COLO668 (cell line): ENCODE results near the gene SBK3.
"Not testable (repeated sequence)": the region's sequence is repeated elsewhere in the genome, so short reads cannot be mapped to it uniquely, and the experiment has no call there.

Experiments
- DNase-seq: peaks from one replicate; lab custom pipeline; 2025; ENCODE audit not compliant: unreplicated experiment; lab: John Stamatoyannopoulos, UW

SBK3 gene

DNA sequence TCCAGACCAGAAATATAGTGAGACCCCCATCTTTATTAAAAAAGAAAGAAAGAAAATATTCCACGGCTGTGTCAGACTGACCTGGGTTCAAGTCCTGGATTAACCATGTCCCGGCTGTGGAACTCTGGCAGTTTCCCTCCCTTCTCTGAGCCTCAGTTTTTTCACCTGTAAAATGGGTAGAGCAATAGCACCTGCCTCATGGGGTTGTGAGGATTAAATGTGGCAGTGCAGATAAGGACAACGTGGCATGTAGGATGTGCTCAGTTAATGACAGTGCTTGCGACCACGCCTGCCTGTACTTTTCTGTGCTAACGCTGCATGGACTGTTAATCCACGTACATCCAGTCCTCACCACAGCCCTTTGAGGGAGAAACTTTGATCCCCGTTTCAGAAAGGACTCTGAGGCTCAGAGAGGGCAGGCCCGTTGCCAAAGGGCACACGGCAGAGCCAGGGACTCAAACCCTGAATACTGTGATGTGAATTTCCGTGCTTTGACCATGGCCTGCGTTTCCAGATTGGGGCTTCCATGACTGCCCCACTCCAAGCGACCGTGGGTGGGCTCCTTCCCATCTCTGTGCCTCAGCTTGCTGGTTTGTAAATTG, 24.6 kb downstream of the SBK3 start:
- DNase-seq, result no peak

DNA sequence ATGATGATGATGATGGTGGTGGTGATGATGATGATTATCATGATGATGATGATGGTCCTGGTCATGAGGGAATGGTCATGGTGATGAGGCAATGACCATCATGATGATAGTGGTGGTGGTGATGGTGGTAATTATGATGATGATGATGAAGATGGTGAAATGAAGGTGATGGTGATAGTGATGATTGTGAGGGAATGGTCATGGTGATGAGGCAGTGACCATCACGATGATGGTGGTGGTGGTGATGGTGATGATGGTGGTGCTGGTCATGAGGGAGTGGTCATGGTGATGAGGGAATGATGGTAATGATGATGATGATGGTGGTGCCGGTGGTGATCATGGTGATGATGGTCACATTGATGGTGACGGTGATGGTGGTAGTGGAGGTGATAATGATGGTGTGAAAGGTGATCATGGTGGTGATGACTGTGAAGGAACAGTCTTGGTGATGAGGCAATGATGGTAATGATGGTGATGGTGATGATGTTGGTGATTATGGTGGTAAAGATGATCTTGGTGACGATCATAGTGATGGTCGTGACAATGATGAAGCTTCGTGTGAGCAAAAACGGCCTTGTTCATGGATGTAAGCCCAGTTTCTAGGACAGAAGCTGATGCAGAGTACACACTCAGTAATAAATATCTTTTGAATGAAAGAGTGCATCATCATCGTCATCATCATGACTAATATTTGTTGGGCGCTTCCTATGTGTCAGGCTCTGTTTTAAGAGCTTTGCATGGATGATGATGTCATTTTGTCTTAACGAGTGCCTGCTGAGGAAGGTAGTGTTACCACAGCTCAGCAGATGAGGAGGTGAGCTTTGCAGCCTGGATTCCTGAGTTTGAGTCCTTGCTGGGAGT, 25.7 kb downstream of the SBK3 start:
- DNase-seq, result no peak

DNA sequence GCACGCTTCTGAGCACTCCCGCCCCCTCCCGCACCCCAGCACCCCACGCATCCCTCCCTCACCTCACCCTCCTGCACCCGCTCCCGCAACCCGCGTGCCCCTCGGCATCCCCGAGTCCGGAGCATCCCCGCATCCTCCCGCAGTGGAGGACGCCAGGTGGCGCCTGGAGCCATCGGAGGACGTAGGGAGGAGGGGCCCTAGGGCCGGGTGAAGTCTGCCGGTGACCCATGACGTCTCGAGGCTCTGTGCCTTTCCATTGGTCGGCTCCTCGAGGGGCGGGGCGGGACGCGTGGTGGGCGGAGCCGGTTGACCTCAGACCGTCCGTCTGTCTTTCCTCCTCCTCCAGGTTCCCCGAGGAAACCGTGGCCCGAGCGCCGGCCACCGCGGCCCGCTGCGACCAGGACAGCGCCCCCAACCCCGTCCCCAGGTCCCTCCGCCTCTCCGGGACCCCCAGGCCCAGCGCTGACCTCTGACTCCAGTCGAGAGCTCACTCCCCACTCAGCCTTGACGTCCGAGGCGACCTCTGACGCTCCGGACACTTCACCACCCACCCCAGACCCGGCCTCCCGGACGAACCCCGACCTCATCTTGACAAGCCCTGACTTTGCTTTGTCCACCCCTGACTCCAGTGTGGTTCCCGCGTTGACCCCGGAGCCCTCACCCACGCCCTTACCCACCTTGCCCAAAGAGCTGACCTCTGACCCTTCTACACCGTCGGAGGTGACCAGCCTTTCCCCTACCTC, 28.3 kb downstream of the SBK3 start:
- peak; percentile 89 for DNase-seq

DNA sequence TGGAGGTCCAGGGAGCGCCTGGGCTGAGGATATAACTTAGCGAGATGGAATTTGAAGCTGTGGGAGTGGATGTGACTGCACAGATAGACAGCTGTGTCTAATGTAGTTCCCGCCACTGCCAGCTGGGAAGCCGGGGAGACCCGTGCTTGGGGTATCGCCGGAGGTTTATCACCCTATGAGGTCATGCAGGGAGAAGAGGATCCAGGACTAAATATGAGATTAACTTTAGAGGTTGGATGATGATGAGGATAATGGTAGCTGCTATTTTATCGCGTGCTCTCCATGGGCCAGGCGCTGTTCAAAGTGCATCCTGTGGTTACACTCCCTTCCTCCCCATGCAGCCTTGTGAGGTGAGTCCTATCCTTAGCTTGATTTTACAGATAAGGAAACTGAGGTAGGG, 37.2 kb downstream of the SBK3 start:
- no peak for DNase-seq

DNA sequence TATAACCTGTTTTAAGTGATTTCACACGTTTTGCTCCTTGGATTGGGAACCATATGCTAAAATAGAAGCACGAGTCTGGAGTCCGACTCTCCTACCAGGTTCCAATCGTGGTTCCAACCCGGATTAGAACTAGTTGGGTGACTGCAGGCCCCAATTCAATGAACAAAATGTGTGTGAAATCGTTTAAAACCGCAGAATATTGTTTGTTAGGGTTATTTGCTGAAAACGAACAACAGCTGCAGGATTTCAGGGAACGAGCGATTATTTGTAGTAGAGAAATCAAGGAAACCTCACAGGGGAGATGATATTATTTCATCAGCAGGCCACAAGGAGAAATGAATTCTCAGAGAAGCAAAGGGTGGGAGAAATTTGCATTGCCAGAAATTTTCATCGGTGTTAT, 40.4 kb downstream of the SBK3 start:
- no peak for DNase-seq

DNA sequence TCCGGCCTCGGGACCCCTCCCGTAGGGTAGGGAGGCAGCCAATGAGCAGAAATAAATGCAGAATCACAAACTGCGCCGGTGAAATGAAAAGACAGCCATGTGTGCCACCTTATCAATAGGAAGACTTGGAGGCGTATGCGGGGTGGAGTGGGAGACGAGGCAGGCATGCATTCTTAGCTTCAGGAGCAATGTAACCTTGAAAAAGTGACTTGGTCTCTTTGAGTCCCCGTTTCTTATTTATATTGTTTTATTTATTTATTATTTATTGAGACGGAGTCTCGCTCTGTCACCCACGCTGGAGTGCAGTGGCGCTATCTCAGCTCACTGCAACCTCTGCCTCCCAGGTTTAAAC, 41.1 kb downstream of the SBK3 start:
- no peak for DNase-seq

DNA sequence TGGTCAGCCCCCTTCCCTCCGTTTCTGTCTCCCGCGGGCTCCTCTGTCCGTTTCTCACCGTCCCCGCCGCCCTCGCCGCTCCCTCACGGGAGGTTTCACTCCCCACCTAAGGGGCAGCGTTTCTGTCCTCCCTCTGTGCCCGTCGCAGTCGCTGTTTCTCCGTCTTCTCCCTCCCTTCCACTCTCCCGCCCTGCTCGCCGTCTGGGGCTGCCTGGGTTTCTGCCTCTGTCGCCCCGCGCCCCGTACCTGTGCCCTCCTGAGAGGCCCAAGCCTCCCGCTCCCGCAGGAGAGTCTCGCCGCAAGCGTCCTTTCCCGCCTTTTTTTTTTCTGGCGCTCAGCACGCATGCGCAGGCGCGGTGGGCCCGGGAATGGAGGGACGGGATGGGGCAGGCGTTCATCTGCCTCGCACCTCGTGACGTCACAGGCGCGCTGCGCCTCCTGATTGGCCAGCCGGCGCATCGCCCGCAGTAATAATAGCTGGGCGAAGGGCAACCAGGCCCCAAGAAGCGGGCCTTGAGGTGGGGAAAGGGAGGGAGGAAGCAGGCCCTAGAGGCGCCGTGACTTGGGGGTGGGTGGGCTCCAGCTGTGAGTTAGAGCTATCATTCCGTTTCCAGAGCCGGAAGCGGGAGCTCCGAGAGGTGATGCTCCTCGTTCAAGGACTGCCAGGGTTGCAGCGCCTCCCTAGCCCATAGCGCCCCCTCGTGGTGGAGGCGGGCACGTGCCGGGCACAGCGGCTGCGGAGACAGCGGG, 41.7 kb downstream of the SBK3 start:
- DNase-seq, result peak; percentile 74

DNA sequence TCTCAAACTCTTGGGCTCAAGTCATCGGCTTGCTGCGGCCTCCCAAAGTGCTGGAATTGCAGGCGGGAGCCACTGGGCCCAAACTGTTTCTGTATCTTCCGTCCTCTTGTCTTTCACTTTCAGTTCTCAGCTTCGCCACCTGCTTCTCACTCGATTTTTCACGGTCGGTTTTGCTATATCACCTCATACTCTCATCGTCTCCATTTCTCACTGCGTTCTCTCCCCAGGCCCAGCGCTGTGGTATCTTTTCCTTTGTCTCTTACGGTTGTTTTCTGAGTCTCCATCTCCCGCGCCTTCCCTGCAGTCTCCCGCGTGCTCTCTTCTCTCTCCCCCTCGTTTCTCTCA, 42.2 kb downstream of the SBK3 start:
- no peak for DNase-seq

DNA sequence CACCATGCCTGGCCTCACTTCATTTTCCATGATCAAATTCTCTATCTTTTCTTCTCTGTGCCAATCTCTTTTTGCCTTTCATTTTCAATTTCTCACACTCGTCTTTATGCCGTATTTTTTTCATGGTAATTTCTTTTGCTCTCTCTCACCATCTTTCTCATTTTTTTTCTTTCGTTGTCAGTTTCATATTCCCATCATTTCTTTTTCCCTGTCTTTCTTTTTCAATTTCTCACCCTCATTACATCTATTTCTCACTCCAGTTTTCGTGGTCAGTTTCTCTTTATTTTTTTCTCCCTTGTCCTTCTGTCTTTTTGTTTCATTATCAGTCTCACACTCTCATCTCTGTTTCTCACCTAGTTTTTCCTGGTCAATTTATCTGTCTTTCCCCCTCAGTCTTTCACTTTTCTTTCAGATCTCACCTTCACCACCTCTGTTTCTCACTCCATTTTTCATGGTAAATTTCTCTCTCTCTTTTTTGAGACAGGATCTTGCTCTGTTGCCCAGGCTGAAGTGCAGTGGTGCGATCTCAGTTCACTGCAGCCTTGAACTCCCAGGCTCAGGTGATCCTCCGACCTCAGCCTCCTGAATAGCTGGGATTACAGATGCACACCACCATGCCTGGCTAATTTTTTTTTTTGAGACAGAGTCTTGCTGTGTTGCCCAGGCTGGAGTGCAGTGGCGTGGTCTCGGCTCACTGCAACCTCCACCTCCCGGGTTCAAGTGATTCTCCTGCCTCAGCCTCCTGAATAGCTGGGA, 43.0 kb downstream of the SBK3 start:
- DNase-seq, result no peak

DNA sequence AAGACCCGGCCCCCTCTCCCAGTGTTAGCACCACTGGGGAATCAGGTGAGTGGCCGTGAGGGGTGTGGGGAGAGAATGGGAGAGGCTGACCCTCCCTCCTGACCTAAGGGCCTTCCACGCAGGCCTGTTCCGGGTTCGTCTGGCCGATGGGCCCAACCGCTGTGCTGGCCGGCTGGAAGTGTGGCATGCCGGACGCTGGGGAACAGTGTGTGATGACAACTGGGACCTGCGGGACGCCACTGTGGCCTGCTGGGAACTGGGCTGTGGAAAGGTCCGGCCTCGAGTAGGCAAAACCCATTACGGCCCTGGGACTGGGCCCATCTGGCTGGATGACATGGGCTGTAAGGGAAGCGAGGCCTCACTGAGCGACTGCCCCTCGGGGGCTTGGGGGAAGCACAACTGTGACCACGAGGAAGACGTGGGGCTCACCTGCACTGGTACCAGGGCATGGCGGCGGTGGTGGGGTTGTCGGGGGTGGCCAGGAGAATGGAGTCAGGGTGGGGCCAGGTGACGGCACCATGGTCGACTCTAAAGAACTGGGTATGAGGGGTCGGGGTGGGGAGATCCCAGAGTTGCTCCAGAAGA, 44.9 kb downstream of the SBK3 start:
- DNase-seq, result no peak

DNA sequence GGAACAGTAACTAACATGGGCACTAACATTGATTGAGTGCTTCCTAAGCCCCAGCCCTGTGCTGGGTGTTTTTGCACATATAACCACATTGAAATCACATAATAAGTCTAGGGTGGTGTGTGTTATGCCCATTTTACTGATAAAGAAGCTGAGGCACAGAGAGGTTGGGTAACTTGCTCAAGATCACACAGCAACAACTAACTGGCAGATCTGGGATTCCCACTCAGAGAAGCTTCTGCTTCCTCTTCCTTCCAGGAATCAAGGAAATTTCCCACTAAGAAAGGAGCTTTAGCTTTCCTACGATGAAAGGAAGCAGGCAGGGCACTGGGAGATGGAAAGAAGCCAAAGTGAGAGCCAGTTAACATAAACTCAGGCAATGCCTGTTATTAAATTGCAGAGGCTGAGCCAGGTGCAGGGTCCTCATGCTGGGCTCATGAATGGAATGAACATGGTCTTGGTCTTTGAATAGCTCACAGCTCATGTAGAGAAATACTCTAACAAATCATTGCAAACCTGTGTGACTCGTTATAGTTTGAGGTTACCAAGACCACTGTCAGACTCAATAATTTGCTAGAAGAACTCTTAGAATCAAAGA, 47.0 kb downstream of the SBK3 start:
- DNase-seq, result no peak

DNA sequence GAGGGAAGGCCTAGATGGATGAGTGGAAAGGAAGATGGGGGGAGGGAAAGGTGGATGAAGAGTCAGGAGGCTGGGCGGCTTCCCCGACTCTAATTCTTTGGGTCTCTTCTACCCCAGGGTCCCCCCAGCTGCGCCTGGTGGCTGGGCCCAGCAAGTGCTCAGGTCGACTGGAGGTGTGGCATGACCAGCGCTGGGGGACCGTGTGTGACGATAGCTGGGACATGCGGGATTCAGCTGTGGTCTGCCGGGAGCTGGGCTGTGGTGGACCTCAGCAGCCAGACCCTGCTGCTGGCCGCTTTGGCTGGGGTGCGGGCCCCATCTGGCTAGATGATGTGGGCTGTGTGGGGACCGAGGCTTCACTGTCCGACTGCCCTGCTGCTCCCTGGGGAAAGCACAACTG, 47.6 kb downstream of the SBK3 start:
- DNase-seq, result no peak

DNA sequence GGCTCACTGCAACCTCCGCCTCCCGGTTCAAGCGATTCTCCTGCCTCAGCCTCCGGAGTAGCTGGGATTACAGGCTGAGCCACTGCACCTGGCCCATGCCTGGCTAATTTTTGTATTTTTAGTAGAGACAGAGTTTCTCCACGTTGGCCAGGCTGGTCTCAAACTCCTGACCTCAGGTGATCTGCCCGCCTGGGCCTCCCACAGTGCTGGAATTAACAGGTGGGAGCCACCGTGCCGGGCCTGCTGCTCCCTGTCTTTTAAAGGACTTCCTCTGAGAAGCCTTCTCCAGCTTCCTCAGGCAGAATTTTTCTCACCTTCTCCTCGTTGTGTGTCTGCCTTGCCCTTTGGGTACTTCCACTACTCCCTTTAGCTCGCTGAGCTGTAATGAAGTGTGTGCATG, 48.5 kb downstream of the SBK3 start:
- not testable (repeated sequence) for DNase-seq

DNA sequence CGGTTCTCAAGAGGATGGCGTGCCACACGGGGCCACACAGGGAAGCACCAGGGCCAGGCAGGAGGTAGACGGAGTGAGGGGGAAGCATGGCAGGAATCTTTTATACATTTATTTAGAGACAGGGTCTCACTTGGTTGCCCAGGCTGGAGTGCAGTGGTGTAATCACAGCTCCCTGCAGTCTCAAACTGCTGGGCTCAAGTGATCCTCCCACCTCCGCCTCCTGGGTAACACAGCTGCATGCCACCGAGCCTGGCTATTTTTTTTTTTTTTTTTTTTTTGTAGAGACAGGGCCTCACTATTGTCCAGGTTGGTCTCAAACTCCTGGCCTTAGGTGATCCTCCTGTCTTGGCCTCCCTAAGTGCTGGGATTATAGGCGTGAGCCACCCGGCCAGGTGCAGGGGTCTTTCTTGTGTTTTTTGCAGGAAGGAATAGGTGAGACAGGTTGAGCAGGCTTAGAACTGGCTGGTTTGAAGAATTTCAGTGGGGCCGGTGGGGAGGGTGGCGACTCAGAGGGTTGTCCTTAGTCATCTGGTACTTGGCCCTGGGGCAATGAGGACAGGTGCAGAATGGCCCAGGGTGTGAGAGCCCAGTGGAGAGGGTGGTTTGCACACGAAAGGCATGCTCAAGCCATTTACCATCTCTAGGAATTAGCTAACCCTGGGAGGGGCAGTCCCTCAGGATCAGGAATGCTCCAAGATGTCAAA, 49.5 kb downstream of the SBK3 start:
- DNase-seq, result no peak

DNA sequence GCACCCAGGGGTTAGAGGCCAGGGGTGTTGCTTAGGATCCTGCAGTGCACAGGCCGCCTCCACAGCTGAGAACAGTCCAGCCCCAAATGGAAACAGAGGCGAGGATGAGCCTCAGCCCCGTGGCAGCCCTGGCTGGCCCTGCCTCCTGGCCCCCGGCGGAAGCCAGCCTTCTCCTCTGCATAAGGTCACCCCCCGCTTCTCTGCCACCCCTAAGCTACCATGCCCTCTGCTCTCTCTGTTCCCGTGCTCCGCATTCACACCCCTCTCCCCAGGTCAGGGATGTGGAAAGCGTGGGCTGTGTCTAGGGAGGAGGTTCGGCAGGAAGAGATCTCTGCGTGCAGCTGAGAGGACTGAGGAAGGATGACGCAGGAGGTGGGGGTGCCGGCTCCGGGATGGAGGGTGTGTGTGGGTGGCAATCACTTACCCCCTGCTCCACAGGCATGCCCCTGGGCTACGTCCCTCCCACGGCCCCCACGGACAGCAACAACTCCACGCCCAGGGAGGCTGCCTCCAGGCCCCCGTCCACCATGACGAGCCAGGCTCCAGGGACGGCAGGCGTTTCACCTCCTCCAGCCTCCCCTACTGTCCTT, 51.1 kb downstream of the SBK3 start:
- no peak for DNase-seq

DNA sequence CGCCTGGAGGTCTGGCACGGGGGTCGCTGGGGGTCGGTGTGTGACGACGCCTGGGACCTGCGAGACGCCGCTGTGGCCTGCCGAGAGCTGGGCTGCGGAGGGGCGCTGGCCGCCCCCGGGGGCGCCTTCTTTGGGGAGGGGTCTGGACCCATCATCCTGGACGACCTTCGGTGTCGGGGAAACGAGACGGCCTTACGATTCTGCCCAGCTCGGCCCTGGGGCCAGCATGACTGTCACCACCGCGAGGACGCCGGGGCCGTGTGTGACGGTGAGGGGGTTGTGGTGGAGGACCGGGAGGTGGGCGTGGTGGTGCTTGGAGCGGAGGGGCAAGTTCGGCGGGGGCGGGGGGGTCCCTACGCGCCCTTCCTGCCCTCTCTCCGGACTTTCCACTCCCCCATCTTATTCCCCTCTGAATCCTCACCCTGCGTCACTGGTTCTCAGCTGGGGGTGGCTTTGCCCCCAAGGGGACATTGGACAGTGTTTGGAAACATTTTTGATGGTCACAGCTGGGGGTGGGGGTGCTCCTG, 51.6 kb downstream of the SBK3 start:
- DNase-seq, result no peak

DNA sequence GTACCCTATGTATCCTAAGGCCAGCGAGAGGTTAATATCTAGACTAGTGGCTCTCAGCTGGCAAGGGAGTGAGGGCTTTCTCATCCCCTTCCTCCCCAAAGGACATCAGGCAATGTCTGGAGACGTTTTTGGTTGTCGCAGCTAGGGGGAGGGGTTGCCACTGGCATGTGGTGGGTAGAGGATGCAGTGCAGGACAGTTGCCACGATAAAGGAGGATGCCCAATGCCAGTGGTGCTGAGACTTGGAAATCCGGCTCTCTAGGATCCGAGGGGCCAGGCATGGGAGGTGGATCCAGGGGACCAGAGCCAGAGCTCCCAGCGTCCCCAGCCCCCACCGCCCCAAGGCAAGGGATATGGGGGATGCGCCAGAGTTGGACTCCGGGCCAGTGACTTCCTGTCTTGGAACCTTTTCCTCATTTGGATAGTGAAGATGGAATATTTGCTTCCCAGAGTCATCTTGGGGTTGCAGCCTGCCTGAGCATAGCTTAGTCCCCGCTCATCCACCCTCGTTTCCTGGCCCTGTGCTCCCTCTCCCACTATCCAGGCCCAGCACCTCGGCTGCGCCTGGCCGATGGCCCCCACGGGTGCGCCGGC, 52.2 kb downstream of the SBK3 start:
- DNase-seq, result no peak

DNA sequence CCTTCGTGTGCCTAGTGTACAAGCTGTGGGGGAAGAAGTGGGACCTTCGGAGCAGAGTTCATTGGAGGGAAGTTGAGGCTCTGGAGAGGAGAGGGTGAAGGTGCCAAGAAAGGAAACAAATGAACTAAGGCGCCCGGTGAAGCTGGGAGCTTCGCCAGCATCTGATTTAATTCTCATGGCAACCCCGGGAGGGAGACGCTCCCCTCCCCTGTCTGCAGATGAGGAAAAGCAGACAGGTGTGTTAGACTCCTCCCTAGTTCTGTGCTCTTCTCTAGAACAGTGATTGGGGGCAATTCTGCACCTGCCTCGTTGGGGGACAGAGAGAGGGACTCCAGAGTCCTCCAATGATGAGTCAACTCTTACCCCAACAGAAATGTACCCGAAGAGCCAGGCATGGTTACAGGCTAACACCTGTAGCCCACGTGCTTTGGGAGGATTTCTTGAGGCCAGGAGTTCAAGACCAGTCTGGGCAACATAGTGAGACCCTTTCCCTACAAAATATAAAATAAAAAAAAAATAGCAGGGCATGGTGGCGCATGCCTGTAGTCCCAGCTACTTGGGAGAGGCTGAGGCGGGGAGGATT, 52.9 kb downstream of the SBK3 start:
- peak; percentile 7 for DNase-seq
